ENCODE data around the gene ARHGAP30. TPM values are rescaled to one million over a fixed set of nuclear protein-coding genes. Genes with fewer than 3 reads are reported as not detected.

Gene ARHGAP30
- total RNA-seq, 2 donors from 2014 or later, result 3.2 to 5.3 TPM

DNA sequence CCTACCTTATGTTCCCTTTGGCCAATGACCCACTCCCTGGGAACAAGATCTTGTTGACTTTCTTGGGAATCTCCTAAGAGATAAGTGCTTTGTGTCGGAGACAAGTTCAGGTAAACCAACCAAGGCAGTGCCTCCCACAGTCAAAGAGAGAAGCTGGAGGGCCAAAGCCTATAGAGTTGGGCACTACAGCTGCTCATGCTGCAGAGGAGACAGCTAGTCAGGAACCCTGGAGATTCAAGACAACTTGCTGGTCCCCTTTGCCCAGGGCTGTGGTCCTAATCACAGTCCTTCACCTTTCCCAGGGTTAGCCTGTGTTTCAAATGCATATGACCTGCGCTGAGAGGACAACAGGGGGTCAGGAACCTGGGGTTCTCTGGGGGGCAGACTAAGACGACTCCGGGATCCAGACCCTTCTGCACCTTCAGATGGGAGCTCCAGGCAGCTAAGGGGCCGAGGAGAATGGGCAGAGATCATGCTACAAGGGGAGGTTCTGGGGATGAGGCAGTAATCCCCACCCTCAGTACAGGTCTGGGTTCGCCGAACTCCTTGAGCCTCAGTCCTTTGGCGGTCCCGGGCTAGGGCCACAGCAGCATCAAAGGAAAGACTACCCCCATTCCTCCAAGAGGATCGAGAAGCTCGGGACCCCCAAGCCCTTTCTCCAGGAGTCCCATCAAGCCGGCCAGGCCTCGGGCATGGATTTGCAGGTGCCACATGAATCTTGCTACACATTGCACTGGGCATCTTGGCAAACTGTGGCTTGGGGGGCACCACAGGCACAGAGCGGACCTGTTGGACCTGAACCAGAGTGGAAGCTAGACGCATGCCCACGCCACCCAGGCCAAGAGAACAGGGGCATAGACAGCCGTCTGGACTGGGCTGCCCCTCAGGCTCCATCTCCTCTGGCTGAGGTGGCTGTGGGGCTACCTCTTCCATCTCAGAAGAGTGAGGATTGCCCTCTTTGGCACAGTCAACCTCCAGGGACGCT, 22.0 kb downstream of the ARHGAP30 start:
- WGBS, result 95% methylated on average over 18 of the region's 18 CpGs
- Histone ChIP-seq H3K27me3 (replicated peaks; ENCODE audit: insufficient read depth) (no peaks in the 10 kb centered on the region), H3K9me3 (no peaks in the 10 kb centered on the region), H3K4me3 (no peak overlapping the region), H3K36me3 (no peaks in the 10 kb centered on the region), H3K27ac (no peak overlapping the region), H3K4me1 (replicated peaks) (peaks cover 3% of the 10 kb centered on the region)
- no peak for DNase-seq (ENCODE audit: low spot score)
- TF ChIP-seq, protein P1, sequence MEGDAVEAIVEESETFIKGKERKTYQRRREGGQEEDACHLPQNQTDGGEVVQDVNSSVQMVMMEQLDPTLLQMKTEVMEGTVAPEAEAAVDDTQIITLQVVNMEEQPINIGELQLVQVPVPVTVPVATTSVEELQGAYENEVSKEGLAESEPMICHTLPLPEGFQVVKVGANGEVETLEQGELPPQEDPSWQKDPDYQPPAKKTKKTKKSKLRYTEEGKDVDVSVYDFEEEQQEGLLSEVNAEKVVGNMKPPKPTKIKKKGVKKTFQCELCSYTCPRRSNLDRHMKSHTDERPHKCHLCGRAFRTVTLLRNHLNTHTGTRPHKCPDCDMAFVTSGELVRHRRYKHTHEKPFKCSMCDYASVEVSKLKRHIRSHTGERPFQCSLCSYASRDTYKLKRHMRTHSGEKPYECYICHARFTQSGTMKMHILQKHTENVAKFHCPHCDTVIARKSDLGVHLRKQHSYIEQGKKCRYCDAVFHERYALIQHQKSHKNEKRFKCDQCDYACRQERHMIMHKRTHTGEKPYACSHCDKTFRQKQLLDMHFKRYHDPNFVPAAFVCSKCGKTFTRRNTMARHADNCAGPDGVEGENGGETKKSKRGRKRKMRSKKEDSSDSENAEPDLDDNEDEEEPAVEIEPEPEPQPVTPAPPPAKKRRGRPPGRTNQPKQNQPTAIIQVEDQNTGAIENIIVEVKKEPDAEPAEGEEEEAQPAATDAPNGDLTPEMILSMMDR (IDR thresholded peaks at IDR 0.05), result no peak
- TF ChIP-seq POLR2A (IDR thresholded peaks at IDR 0.05) (no peak), POLR2AphosphoS5 (IDR thresholded peaks at IDR 0.05) (no peak)
- intact Hi-C loops (cut with DNase I), result loop anchor here (5.0 kb wide), 1 partner anchor 50 kb away; the partner anchor contains the start of gene KLHDC9

DNA sequence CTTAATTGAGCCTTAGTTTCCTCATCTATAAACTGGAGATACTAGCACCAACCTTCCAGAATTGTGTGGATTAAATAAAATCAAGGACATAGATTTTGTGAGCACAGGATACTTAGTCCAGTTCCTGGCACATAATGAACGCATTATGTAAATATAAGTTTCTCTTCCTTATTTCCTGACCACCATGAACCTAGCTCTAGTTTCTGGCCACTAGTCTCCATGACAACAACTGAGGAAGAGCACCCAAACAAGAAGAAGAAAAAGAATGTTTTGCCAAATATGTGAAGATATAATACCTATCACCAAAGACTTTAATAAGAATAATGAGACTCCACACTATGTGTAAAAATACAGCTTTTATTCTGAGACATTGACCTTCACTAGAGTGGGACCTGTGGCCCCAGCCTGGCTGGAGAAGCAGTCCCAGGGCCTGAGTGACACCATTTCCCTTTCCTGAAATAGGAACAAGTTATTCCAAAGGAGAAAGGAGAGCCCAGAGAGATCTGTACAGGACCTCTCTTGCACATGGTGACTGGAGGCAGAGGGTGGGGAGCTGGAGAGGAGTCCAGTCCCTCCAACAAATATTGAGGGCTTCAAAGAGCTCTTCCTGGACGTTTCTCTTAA, 23.0 kb downstream of the ARHGAP30 start:
- WGBS, result 68% methylated on average over 2 of the region's 2 CpGs
- peaks cover 3% of the 10 kb centered on the region for H3K4me1 ChIP-seq (replicated peaks)
- no peaks in the 10 kb centered on the region for H3K36me3 ChIP-seq
- TF ChIP-seq, protein P1 (IDR thresholded peaks at IDR 0.05), result no peak
- no peak for TF ChIP-seq POLR2A (IDR thresholded peaks at IDR 0.05)
- TF ChIP-seq POLR2AphosphoS5 (IDR thresholded peaks at IDR 0.05), result no peak
- H3K9me3 ChIP-seq, result no peaks in the 10 kb centered on the region
- no peaks in the 10 kb centered on the region for H3K27me3 ChIP-seq (replicated peaks; ENCODE audit: insufficient read depth)
- intact Hi-C loops (cut with DNase I), result loop anchor here (5.0 kb wide), 1 partner anchor 51 kb away; the partner anchor contains the start of gene KLHDC9
- DNase-seq (ENCODE audit: low spot score), result no peak
- peak overlapping the region in 1 of 2 donors; percentile 91 for H3K4me3 ChIP-seq
- peak overlapping the region; percentile 86 to 95 for H3K27ac ChIP-seq

DNA sequence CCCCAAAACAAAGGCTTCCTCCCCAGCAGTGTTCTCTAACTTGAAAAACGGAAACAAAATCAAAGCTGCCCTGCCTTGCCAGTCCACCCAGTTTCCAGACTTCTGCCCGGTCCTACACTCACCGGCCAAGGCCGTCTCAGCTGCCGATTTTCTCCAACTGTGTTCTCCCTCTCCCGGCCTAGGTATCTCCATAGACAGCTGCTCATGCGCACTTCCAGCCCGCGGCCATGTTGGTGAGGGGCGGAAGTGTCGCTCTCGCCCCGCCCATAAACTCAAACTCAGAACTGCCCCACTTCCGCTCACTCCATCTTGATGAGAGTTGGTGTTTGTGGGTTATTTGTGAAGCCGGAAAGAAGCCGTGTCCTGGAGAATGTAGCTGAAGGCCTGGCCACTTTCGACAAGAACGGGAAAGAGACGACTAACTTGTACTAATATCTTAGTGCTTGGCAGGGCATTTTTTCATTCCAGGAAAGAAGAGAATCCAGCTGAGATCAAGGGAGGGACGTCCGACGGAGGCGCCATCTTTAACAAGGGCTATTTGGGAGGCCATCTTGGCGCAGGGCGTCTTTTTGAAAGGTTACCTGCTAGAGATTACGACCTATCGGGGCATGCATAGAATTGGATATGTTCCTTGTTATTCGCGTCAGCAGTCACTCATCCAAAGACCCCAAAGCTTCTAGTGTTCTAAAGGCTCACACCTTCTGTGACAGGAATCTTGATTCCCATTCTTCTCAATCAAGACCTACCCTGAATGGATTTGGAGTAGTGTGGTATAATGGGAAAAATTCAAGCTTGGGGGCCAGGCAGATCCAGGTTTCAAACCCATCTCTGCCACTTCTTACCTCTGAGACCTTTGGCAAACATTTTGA, 23.7 kb downstream of the ARHGAP30 start, which contains the start of gene USF1:
Gene USF1, minus strand, starts transcription at position 242 of the 869 bp plus-strand sequence. CDS start 2,702 bp downstream, outside the sequence.
- under 1% methylated on average over 29 of the region's 29 CpGs for WGBS
- Histone ChIP-seq H3K4me3 (peak within 1 kb of the TSS; percentile 85 to 91), H3K9me3 (no peaks in the 10 kb centered on the region), H3K4me1 (replicated peaks) (peaks cover 3% of the 10 kb centered on the region), H3K36me3 (no peaks in the 10 kb centered on the region), H3K27me3 (replicated peaks; ENCODE audit: insufficient read depth) (no peaks in the 10 kb centered on the region), H3K27ac (peak within 1 kb of the TSS; percentile 86 to 95)
- TF ChIP-seq, protein P1 (IDR thresholded peaks at IDR 0.05), result peak in 1 of 4 experiments; percentile 13
- TF ChIP-seq POLR2AphosphoS5 (IDR thresholded peaks at IDR 0.05) (peak; percentile 95), POLR2A (IDR thresholded peaks at IDR 0.05) (peak; percentile 83)
- intact Hi-C loops (cut with DNase I), result loop anchor here (5.0 kb wide), 1 partner anchor 51 kb away; the partner anchor contains the start of gene KLHDC9
- peak; percentile 93 for DNase-seq (ENCODE audit: low spot score)

DNA sequence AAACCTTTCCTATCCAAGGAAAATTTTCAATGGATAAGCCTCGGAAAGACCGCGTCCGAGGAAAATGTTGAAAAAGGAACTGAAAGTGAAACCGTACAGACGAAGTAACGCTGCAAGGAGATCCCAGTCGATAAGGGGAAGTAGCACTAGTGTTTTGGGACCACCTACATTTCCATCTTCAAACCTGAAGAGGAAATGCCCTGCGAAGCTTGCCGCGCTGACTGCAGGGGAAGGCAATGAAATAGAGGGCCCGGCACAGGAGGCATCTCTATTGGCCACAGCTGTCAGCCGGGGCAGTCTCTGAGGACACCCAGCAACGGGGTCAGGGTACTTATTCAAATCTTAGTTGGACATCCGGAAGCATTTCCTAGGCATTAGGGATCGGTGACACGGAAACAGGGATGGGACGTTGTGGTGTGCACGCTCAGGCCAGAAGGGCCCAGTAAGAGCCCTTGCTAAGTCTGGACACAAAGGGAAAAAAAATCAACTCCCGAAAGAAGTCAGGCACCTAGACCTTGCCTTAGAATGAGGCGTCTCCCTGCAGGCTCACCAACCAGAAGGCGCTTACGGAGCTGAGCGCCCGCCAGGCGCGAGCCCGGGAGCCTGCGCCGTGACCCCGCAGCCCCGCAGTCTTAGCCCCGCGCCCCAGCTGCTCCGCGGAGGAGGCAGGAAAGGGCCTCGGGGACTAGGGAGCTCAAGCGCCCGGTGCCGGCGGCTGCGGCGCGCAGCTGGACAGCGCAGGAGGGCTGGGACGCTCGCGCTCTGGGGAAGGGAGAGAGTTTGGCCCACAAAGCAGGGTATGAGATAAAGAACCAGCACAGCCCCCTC, 24.6 kb downstream of the ARHGAP30 start:
- intact Hi-C loops (cut with DNase I), result loop anchor here (5.0 kb wide), 1 partner anchor 52 kb away; the partner anchor contains the start of gene KLHDC9
- TF ChIP-seq POLR2A (IDR thresholded peaks at IDR 0.05), result peak; percentile 51
- TF ChIP-seq, protein P1 (IDR thresholded peaks at IDR 0.05), result no peak
- peak; percentile 49 for DNase-seq (ENCODE audit: low spot score)
- H3K27ac ChIP-seq, result peak overlapping the region; percentile 86 to 95
- no peaks in the 10 kb centered on the region for H3K27me3 ChIP-seq (replicated peaks; ENCODE audit: insufficient read depth)
- peaks cover 3% of the 10 kb centered on the region for H3K4me1 ChIP-seq (replicated peaks)
- under 1% methylated on average over 48 of the region's 48 CpGs for WGBS
- H3K4me3 ChIP-seq, result peak overlapping the region; percentile 85 to 91
- H3K9me3 ChIP-seq, result no peaks in the 10 kb centered on the region
- peaks cover 2% of the 10 kb centered on the region in 2 donors for H3K36me3 ChIP-seq

Data from prostate gland (tissue), 2 donors.